ENCODE data around the gene TBX4. TPM values are rescaled to one million over a fixed set of nuclear protein-coding genes. Genes with fewer than 3 reads are reported as not detected.

The TBX4 gene
- total and polyA plus RNA-seq, 2 experiments from 2014 or later: not detected

- TF ChIP-seq REST (IDR thresholded peaks at IDR 0.05; ENCODE audit: unreplicated experiment) (no peak), STAT1 (IDR thresholded peaks at IDR 0.05; ENCODE audit: unreplicated experiment) (no peak)
Observed at GRCh38 chr17:61450641-61451537, 1.3 kb upstream of the TBX4 start (continued).

DNA sequence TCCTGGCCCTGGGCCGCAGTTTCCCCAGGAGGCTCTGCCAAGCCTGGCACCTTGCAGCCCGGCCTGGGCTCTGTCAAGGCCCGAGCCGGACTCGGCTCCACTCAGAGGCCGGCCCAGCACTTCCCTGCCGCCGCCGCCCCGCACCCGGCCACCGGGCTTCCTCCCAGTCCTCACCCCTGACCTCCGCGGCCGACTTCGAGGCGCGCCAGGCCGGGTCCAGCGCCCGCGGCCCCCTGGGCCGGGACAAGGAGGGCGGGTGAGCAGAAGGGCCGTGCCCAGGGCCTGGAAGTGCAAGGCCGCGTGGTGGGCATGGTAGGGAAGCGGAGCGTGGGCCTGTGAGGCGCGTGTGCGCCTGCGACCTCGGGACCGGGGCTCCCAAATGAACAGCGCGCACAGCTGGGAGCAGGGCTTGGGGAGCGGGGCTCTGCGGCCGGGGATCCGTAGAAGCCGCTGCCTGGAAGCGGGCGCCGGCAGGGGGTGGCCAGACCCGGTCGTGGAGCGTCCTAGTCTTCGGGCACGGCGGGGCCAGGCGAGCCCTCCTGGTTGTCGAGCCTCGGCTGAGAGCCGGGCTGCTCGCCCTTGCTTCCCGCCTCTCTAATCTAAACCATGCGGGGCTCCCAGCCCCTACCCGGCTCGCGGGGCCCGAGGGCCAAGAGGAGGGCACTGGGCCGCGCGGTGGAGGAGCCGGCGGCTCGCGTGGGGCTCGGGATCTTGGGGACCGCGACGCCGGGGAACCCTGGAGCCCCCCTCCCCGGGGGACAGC is 503 bp upstream of the TBX4 start:
- no peak overlapping the region for H3K27ac ChIP-seq (ENCODE audit: low read depth)
- no peaks in the 10 kb centered on the region for H3K36me3 ChIP-seq (ENCODE audit: insufficient read depth)
- peak overlapping the region; percentile 62 for H3K4me3 ChIP-seq
- H3K27me3 ChIP-seq (ENCODE audit: insufficient read depth): peaks cover 100% of the 10 kb centered on the region
- Mint-ChIP-seq H3K4me1 (peaks cover 34% of the 10 kb centered on the region), H3K4me3 (peak overlapping the region; percentile 58), H3K9me3 (peaks cover 3% of the 10 kb centered on the region), H3K27me3 (ENCODE audit: insufficient read depth, low read depth, poor library complexity) (peaks cover 83% of the 10 kb centered on the region), H3K36me3 (ENCODE audit: low read depth) (peaks cover 3% of the 10 kb centered on the region; the same call in 1 of the 3 replicates), H3K27ac (no peak overlapping the region)
- peaks cover 25% of the 10 kb centered on the region for H3K4me1 ChIP-seq (ENCODE audit: insufficient read depth)
- H4K20me1 ChIP-seq (replicated peaks; ENCODE audit: insufficient read depth): peaks cover 6% of the 10 kb centered on the region; the same call in 1 of the 2 replicates
- DNase-seq (ENCODE audit: low spot score) (peak; percentile 64), ATAC-seq (peak; percentile 38)
- no peaks in the 10 kb centered on the region for H3K79me2 ChIP-seq (replicated peaks; ENCODE audit: insufficient read depth)
- H3K9me2 ChIP-seq (ENCODE audit: insufficient read depth): no peaks in the 10 kb centered on the region
- H3K4me2 ChIP-seq: peak overlapping the region; percentile 83
- peak overlapping the region; percentile 85 for H2AFZ ChIP-seq
- peak; percentile 92 for TF ChIP-seq EZH2 (IDR thresholded peaks at IDR 0.05; ENCODE audit: low read depth, unreplicated experiment)
- TF ChIP-seq CREB1 (CRISPR knock-in tag; IDR thresholded peaks at IDR 0.05; ENCODE audit: low read depth): no peak
- TF ChIP-seq EZH2phosphoT487 (IDR thresholded peaks at IDR 0.05; ENCODE audit: unreplicated experiment): peak; percentile 76
- TF ChIP-seq NANOG (IDR thresholded peaks at IDR 0.05; ENCODE audit: borderline replicate concordance): no peak
- 0 out of 2 replicates have a peak, but pooled peaks cover 4% of the 10 kb centered on the region for H3F3A ChIP-seq (replicated peaks; ENCODE audit: low read depth)

Measured in GM23338 (cell line).